HG03108 (cell line): Measurements from ENCODE around the gene ITIH5.

Experiments
- ATAC-seq: cut with Tn5 transposase; IDR thresholded peaks from one replicate; pipeline ENCODE4 v1.9.1; 2021; ENCODE audit warnings: moderate library complexity; ENCODE audit not compliant: unreplicated experiment

The ITIH5 gene

DNA sequence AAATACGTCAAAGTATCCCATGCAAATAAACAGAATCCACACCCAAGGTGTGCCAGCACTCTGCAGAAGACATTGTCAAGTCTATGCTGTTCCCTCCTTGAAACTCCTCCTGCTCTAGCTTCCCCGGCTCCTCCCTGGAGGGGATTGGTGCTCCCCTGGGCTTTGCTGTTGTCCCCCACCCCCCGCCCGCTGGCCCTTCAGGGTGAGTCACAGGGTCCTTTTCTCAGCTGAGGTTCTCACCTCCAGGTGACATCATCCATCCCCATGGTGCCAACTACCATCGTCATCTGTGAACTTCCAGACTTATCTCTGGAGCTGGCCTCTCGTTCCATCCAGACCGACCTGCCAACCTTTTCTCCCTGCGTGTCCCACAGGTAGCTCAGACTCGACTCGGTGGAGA lies 77.0 kb downstream of the ITIH5 start:
- ATAC-seq, result no peak

DNA sequence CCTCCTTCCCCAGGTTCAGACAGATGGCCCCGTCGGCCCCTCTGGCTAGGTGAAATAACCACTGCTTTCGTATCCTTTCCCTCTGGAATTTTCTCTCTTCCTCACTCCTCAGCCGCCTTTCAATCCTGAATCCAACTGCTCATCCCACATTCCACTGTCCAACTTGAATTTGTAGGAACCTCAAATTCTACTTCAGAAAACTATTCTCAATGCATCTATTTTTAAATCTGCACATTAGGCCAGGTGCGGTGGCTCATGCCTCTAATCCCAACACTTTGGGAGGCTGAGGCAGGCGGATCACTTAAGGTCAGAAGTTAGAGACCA lies 78.9 kb downstream of the ITIH5 start:
- ATAC-seq, result no peak

DNA sequence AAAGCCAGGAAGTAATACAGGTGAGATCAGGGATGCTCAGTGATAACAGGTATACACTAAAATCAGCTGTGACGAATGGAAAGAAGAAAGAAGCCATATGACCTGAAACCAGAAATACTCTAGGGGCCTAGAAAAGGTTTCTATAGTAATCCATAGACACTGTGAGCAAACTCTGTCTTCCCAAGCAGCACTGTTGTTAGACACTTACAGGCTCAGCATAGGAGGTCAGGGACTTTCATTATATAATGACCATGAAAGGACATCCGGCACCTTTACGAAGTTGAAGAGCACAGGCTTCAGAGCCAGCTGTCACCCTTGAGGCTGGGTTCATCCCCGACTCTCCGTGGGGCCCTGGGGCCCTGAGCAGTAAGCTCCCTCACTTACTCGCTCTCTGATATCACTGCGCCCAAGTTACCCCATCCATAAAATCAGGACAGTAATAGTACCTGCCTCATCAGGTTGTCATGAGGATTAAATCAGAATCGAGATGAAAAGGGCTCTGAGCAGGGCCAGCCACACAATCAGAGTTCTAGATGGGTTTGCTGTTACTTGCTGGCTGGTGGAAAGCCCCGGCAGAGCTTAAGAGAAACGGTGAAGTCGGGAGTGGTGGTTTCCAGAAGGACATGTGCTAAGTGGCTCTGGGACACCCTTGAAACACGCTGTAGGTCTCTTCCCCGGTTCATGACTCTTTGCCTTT lies 79.5 kb downstream of the ITIH5 start:
- ATAC-seq, result no peak

DNA sequence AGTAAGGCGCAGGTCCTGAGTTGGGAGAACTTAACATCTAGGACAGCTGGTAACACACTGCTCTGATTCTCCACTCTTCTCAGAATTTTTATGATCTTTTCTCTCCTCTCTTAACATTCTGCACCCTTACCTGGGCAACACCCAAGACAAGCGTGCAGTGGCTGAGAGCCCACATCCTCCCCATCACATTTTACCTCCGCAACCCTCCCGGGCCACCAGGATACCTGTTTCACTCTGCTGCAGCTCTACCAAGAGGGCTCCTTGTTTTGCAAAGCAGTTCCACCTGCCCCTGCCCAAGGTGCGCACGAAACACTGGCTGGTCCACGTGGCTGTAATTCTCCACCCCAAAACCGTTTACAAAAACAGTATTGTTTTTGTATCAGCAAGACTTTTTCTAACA lies 81.5 kb downstream of the ITIH5 start:
- no peak for ATAC-seq

DNA sequence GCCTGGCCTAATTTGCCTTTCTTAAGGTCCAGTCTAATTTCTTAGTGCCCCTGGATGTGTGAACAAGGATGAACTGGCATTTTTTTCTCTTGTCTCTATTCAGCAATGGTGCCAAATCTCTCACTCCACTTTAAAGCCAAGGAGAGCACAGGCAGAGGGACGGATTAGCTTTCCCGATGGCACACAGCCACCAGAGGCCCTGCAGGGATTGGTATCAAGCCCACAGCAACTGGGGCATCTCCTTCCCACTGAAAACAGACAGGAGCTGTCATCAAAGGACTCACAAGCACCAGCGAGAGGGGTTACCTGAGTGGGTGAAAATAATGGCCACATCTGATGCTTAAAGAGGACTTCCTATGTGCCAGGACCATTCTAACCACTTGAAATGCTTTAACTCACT lies 83.1 kb downstream of the ITIH5 start:
- no peak for ATAC-seq

DNA sequence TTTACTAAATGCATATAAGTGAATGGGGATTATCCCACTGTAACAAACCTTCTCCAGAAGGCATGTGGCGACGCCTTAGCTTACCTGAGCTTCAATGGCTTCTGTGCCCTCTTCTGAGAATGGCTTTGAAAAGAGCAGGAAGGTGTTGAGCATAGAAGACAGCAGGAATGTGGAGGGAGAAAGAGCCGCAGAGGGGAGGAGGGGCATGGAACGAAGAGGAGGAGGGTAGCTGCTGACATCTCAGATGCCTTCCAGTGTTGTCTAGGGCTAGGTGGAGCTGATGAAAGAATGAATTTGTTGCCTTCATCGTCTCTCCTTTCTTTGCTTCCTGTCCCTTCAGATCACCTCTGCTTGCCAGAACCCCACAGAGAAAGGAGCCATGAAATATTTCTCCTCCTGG lies 86.2 kb downstream of the ITIH5 start:
- ATAC-seq, result no peak

DNA sequence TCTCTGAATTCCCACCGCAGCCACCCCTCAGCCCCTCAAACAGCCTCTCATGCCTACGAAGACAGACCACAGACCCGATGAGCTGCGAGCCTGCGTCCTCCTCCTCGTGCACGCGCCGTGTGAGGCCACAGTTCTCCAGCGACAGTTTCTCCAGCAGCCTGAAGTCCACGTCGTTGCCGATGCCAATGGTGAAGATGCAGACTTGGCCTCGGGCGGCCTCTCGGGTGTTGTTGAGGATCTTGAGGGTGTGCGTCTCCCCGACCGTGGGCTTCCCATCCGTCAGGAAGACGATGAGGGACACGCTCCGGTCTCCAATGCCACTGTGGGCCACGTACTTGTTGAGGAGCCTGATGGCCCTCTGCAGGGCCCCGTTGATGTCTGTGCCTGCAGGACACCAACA lies 87.1 kb downstream of the ITIH5 start:
- no peak for ATAC-seq

DNA sequence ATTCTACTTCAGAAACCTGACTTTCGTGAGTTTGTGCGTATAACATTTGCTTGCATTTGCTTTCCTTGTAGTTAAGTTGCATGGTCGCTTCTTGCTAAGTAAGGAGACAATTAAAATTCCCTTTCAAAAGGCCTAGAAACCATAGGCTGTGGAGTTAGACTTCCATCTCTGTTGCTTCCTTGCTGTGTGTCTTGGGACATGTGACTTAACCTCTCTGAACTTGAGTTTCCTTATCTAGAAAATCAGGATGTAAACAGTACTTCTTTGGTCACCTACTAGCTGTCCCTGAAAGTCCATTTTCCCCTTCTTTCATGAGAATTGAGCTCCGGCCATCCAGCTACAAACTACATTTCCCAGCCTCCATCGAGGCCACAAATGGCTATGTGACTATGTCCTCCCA lies 89.2 kb downstream of the ITIH5 start:
- ATAC-seq, result no peak

DNA sequence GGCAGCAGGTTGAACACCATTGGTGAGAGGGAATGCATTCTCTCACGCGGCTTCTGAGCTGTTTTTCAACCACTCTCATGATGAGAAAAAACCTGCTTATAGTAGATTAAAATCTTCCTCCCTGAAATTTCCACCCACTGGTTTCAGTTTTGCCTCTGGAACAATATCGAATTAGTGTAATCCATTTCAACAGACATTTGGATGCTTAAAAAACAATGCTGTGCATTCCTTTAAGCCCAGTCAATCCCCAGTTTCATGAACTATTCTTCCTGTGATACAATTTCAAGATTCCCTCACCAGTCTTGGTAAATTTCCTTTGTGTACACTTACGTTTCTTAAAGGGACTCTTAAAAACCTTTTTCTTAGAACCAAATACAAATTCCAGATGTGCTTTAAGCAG lies 89.6 kb downstream of the ITIH5 start:
- no peak for ATAC-seq

DNA sequence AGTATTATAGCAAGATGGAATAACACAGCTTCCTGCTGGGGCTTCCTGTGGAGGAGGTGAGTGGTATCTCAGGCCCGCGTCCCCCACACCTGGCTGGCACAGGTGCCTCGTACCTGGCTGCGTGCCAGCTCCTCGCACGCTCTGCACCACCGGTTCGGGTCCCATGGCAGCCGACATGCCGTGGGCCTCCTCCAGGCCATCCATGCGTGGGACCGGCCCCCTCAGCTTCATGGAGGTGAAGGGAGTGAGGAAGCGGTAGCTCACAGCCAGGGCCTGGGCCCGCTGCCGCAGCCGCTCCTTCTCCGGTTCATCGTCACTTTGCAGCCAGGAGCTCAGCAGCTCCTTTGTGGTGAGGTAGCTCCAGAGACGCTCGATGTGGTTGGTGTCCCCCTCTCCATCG lies 90.4 kb downstream of the ITIH5 start:
- no peak for ATAC-seq

DNA sequence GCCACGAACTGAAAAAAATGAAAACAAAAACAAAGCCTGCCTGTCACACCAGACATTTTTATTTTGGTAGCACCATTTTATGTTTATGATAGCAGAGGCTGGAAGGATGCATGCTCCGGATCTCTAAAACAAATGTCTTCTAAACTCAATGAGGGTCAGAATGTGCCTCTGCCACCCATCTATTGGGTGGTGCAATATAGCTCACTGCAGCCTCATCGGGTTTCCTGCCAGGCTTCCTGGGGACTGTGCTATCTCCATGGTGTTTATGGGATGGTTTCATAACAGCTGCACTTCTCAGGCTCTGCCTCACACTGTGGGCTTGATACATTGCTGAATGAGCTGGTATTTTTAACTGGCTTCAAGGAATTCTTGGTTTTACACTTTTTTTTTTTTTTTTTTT lies 94.4 kb downstream of the ITIH5 start:
- ATAC-seq, result no peak

DNA sequence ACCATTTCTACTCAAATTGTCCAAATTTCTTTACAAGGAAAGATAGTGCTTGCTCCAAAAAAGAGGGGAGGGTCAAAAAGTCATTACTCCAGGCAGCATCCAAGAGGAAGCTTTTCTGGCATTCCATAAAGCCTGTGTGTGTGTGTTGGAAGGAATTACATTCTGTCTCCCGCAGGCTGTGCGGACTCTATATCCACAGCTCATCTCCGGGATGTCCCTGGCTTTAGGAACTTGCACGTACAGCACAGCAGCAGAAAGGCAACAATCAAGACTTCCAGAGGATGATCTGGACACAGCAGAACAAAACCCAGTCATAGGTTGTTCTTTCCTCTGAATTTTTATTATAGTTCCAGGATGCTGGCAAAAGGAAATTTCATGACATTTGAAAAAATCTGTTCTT lies 94.8 kb downstream of the ITIH5 start:
- no peak for ATAC-seq

DNA sequence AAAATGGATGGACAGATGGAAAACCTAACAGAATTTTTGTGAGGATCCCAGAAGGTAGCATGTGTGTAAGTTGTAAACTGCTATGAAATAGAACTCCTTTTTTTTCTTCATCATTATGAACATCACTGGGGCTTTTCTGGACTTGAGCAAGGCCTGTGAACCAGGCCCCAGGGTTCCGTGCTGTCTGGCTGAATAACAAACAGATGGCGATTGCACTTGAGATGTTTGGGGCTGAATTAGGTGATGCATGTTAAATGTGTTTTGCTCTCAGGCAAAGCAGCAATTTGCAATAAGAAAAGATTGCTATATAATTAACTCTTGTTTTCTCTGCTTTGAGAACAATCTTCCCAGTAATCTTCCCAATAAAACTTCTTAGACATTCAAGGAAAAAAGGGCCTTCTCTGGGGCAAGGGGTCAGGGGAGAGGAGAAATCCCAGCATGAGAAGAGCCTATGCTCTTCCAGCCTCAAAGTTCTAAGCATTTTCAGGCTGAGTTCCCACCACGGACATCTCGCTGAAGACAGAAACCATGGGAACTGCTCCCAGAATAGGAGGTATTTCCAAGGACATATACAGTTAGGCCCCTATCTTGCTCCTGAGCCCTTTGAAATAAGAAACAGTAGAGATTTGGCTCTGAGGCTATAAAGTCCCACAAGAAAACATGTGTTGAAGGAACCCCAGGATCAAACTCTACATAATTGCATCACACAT lies 98.7 kb downstream of the ITIH5 start:
- no peak for ATAC-seq

DNA sequence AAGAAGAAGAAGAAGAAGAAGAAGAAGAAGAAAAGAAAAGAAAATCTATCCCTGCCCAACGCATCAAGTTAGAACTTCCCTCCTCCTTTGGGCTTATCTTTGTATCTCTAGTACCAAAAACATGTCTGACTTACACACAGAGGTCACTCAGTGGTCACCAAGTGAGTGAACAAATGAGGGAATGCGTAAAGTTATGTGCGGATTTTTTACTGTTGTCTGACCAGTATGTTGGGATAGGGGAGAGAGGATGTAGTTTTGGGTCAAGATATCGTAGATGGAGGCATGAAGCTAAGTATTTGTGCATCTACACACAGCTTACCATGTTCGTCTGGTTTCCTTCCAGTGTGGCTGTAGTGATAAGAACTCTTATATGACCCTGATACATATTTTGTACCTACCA lies 99.9 kb downstream of the ITIH5 start:
- ATAC-seq, result no peak

DNA sequence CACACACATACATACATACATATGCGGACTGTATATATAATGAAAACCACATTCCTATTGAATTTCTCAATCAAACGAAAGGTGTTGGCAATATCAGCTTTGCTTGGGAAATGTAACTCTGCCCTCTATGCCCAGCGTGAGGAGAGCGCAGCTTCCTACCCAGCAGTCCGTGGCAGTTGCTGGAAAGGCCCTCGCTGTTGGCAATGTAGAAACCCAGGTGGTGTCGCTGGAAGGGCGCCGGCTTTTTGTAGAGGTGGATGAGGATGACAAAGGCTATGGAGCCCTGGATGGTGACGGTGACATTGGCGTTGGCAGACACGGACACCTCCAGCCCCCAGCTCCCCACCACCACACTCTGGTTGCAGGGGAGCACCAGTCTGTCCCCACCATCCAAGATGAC lies 100.9 kb downstream of the ITIH5 start:
- ATAC-seq, result no peak

DNA sequence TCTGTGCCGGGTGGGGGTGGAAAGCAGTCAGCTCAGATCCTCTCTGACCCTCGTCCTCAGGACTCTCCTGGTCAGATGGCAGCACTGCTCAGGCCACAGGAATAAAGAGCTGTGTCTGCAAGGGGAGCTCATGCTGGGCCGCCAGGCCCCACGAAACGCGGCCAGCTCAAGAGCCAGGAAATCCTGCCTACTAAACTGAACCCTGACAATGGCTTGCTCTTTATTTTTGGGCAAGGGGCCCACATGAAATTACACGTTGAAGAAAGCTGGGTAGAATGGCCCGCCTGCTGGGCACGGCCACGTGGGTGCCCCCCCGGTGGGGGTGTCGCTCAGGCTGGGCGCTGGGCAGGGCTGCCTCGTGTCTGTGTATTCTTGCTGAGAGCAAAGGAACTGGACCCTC lies 103.0 kb downstream of the ITIH5 start:
- no peak for ATAC-seq

DNA sequence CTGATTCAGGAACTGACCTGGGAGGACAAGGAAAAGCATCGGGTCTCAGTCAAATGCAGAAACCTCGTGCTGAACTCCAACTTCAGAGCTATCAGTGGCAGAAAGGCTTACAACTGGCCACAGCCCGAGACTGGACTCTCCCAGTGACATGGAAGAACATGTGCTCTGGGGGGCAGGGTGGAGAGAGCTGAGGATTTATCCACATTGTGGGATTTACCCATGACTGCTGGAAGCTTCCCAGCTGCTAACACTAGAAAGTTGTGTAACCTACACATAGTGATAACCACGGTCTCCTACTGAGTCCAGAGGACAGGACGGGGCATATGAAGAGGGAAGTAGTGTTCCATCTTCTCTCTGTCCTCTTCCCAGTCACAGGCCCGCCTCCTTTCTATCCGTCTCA lies 103.4 kb downstream of the ITIH5 start:
- ATAC-seq, result no peak

DNA sequence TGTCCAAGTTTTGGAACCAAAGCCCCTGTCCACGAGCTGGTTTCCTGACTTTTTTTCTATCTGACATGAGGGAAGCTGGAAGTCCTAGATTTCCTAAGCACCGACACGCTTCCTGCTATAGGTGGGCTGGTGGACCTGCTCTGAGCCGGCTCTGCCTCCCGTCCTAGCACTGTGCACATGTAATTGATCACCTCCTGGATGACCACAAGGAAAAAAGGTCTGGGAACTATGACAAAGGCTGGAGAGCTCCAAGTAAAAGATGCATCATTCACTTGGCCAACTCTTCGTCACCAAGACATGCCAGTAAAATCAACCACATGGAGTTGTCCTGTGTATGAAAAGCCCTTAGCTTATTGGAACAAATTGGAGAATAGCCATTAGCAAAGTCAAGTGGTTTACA lies 104.8 kb downstream of the ITIH5 start:
- no peak for ATAC-seq

DNA sequence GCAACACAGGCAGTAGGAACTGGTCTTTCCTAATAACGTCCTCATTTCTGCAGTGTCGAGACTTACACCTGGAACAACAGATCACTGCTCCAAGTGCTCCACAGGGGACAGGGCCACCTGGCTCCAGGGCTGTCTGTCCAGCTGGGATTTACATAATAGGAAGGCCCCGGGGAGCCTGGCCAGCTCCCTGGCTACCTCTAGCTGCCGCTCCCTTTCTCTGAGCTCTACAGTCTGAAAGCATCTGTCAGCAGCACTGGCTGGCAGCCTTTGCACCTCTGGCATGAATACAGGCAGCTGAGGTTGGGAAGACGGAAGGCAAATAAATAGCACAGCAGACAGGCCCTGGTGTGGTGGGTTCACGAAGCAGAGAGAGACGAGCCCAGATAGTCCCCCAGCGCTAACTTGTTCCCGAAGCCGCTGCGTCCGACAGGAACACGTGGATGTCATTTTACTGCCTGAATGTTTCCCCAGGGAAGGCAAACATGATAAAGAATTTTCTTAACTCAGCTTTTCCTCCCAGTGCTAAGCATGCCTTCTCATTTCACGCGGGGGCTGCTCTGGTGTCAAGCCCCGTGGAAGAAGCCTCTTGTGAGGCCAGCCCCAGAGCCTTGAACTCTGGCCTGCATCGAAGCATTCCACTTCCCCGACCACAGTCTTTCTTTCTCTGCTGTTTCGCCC lies 105.4 kb downstream of the ITIH5 start:
- no peak for ATAC-seq

DNA sequence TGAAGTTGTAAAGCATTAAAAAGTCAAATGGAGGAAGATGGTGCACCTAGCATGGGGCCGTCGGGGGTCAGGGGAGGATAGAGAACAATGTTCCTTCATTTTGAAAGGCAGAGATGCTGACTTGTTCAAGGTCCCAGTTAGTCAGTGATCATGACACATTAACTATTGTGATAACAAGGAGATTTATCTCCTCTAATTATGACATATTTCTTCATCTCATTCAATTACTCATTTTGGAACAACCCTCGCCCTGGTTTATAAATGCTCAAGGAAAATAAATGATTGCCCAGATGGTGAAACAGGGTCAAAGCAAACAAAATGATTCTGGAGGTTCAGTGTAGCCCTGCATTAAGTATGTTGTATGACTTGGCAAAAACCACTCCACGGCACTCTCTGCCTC lies 106.2 kb downstream of the ITIH5 start:
- no peak for ATAC-seq

DNA sequence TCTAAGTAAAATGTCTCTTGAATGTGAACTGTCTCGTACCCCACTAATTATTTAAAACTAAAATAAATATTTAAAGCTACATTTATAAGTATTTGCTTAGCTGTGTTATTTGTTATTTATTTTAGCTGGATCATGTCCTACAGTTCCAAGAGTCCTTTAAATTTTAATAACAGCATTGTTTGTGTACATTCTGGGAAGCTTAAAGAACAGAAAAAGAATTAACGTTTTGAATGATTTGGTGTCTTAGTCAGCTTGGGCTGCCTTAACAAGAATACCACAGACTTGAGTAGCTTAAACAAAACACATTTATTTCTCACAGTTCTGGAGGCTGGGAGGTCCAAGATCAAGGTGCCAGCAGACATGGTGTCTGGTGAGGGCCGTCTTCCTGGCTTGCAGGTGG lies 107.4 kb downstream of the ITIH5 start:
- no peak for ATAC-seq

DNA sequence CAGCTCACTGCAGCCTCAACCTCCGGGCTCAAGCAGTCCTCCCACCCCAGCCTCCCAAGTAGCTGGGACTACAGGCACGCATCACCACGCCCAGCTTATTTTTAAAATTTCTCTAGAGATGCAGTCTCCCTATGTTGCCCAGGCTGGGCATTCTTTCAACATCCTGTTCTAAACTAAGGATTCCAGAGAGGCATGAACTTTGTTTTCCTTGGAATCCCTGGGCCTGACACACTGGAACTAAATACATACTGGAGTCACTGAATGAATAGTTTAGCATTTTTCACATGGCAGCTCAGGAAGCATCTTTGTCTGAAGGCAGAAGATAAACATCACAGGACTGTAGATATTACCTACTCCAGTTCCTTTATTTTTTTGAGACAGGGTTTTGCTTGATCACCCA lies 108.7 kb downstream of the ITIH5 start:
- no peak for ATAC-seq

DNA sequence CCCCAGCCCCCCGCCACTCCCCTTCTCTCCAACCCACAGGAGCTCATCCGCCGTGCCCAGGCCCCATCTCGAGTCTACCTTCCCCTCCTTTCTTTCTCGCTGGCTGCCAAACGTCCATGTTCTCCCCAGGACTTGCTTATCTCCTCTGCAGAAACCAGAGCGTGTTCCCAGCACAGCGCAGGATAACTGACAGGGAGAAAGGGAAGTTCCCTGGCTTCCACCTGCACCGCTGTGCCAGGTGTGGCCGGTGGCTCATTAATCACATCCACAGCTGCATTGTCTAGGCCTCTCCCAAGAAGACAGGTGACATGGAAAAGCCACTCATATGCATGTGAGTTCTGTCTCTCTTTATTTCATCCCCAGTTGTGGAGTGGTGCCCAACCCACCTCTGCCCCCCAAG lies 113.2 kb downstream of the ITIH5 start:
- no peak for ATAC-seq
